GF-D8 (cell line): ENCODE measurements around the gene CDK5.
"Not testable (repeated sequence)": the region's sequence is repeated elsewhere in the genome, so short reads cannot be mapped to it uniquely, and the experiment has no call there.

Experiments used
- DNase-seq: peaks from one replicate; lab custom pipeline; 2025; lab: John Stamatoyannopoulos, UW

CDK5 gene

DNA sequence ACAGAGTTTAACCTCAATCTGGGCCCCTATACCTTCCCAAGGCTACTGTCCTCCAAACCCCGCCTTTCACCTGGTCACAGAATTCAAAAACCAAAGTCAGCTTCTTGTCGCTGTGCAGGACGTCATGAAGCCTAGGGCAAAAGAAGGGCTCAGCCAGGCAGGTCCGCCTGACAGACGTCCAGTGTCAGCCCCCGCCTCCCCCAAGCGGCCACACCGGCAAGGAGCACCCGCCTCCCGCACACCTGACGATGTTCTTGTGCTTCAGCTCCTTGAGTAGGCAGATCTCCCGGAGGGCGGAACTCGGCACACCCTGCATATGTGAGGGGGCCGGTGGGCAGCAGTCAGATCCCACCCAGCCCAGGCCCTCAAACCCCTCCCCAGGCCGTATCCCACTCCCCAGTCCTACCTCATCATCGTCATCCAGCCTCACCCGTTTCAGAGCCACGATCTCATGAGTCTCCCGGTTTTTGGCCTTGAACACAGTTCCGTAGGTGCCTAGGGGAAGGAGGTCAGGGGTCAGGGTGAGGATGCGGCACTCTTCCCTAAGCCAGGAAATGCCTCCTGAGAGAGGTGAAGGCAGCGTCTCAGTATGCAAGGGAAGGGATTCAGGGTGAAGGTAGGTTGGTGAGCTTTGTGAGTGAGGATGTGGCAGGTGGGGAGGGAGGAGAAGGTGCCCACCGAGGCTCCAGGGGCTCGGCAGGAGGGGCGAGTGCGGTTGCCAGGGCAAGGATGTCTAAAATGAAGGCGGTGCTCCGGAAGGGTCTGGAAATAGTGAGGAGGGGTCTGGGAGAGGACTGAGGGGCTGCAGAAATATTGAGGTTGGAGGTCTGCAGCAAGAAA, 811 bp downstream of the CDK5 start:
- no peak for DNase-seq

GRCh38 chr7:151056283-151056665, 1.4 kb downstream of the CDK5 start:
- no peak for DNase-seq

DNA sequence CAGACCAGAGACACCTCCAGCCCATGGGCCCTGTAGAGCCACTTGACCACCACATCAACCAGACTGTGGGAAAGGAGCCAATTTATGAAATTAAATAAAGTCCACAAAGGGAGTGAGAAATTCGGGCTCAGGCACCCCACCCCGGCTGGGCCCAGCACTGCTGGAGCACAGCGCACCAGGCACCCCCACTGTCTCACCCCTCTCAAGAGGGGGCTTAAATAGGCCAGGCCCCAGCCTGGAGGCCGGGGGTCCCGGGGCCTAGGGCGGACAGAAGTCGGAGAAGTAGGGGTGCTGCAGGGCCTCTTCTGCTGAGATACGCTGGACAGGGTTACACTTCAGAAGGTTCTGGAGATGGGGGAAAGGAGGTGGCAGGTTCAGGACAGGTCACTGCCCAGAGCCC, 3.9 kb downstream of the CDK5 start:
- DNase-seq, result no peak

DNA sequence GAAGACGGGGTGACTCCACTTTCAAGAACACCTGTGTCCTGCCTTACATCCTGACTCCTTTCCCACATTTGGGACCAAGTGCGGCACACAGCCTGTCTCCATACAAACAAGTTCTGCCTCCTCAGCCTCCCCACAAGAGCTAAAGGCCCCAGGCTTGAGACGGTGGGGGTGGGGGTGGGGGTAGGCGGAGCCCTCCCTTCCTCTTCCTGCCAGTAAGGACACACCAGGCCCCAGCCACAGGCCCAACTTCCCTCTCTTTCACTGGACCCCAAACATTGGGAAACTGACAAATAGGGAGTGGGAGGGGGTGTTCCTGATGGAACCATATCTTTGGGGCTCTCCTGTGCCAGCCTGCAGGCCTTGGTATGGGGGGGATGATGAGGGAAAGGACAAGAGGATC, 4.6 kb downstream of the CDK5 start:
- DNase-seq, result no peak

- no peak for DNase-seq
Observed at GRCh38 chr7:151051108-151051507, 6.6 kb downstream of the CDK5 start.

GRCh38 chr7:151048911-151049463, 8.7 kb downstream of the CDK5 start:
- no peak for DNase-seq

GRCh38 chr7:151047976-151048815, 9.5 kb downstream of the CDK5 start, which contains the start of gene ASIC3:
TSS of gene ASIC3 (plus strand) at chr7:151048531. CDS start at chr7:151048886, 355 bp downstream.
- DNase-seq, result no peak

DNA sequence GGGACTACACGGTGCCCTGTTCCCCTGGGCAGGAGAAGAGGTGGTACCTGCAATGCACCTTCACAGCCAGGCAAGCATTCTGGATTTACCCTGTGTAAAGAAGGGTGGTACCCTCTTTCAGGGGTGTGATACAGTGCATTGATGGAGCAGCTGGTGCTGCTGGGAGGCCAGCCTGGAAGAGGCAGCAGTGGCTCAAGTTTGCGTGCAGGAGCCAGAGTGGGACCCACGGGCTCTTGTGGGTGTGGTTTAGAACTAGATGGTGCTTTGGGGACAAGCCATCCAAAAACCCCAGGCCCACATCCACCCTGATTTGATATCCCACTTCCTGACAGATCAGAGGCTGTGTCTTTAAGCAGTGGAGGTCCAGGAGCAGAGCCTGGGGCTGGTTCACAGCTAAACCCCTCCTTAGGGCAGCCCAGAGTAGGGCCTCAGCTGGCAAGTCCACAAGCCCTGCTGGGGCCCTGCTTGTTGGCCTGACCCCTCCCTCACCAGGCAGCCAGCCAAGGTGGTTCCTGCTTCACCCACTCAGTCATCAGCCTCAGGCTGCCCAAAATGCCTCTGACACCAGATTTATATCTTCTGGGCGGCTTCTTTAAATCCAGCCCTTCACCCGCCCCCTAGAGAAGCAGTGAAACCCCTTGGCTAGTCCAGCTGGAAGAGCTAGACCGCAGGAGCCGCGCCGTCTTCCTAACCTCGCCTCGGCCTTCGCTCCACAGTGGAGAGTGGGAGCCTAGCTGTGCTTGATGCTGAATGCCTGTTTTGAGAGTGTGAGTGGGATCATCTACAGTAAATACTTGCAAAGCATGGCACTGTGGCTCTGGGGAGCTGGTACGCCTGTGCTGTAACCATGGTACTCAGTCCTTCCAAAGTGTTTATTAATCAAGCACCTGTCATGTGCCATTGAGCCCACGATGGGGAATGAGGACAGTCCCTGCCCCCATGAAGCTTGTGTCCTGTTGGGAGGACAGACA, 10.8 kb downstream of the CDK5 start:
- no peak for DNase-seq

DNA sequence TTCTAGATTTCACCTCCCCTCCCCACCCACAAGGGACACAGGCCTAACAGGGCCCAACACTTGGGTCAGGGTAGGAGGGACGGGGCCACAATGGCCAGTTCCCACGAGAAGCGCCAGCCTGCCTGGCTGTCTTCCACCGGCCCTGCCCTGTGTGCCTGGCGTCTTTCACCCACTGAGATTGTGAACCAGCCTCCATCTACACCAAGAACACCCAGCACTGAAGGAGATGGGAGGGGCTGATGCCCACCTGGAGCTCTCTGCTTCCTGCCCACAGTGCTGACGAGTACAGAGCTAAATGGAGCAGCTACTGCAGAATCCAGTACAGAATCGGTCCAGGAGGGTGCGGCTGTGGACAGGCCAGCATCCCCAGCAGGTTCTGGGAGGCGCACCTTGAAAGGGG, 11.7 kb downstream of the CDK5 start:
- DNase-seq, result no peak

DNA sequence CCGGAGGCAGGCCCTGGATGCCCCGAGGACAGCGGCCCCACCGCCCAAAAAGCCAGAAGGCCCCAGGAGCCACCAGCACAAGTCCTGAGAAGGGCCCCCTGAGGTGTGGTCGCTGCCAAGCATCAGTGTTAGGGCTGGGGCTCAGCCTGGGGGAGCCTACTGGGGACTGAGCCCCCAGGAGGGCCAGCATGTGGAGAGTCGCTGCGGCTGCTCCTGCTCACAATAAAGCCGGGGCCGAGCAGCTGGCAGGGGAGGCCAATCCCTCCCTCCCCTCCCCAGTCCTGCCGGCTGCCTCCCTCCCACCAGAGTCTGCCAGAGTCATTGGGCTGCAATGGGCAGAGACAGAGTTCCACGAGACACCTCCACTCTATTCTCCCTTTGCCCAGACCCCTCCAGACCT, 12.4 kb downstream of the CDK5 start:
- DNase-seq, result no peak

DNA sequence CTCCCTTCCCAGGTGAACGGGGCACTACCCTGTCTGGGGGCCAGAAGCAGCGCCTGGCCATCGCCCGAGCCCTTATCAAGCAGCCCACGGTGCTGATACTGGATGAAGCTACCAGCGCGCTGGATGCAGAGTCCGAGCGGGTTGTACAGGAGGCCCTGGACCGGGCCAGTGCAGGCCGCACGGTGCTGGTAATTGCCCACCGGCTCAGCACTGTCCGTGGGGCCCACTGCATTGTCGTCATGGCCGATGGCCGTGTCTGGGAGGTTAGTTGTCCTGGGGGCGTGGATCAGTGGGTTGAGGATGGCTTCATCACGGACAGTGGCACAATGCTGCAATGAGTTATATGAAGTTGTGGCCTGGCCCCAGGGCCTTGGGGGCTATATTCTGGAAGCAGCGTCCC, 13.7 kb downstream of the CDK5 start:
- DNase-seq, result no peak

DNA sequence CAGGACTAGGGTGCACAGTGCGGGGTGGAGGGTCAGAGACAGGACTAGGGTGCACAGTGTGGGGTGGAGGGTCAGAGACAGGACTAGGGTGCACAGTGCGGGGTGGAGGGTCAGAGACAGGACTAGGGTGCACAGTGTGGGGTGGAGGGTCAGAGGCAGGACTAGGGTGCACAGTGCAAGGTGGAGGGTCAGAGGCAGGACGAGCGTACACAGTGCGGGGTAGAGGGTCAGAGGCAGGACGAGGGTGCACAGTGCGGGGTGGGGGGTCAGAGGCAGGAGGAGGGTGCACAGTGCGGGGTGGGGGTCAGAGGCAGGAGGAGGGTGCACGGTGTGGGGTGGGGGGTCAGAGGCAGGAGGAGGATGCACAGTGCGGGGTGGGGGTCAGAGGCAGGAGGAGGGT, 14.2 kb downstream of the CDK5 start:
- DNase-seq, result not testable (repeated sequence)

DNA sequence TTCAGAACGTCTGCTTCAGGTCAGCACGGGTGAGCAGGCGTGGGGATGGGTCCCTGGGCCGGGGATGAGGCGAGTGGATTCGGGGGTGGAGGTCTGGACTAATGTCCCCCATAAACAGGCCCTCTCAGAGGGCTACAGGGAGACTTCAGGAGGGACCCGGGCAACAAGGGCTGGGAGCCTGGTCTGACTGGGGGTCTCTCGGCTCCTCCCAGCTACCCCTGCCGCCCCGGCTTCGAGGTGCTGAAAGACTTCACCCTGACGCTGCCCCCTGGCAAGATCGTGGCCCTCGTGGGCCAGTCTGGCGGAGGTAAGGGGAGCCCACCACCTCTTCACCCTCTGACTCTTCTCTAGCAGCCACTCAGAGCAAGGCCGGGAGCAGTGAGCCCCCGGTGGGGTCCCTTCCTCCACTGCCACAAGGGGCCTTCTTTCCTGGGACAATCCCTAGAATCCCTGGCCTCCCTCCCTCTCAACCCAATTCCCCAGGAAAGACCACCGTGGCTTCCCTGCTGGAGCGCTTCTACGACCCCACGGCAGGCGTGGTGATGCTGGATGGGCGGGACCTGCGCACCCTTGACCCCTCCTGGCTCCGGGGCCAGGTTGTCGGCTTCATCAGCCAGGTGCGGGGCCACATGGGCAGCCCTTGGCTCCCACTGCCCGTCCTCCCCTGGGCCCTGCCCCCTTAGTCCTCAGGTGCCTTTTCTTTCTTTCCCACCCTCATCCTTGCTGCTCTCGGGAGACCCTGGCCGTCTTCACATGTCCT, 16.9 kb downstream of the CDK5 start:
- DNase-seq, result no peak

- no peak for DNase-seq
Observed at GRCh38 chr7:151039850-151040548, 17.7 kb downstream of the CDK5 start.

GRCh38 chr7:151038951-151039849, 18.5 kb downstream of the CDK5 start:
- DNase-seq, result peak; percentile 56

DNA sequence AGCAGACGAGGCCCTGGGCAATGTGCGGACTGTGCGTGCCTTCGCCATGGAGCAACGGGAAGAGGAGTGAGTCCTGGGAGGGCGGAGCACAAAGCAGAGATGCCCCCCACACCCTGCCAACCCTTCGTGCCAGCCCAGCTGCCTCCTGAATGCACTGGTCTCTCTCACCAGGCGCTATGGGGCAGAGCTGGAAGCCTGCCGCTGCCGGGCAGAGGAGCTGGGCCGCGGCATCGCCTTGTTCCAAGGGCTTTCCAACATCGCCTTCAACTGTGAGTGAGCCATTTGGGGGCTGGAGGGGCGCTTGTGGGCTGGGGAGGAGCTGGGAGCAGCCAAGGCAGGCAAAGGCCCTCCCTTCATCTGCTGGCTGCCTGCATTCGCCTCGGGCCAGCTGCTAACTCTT, 21.8 kb downstream of the CDK5 start:
- no peak for DNase-seq

- no peak for DNase-seq
Observed at GRCh38 chr7:151035026-151035717, 22.5 kb downstream of the CDK5 start.

GRCh38 chr7:151034312-151035025, 23.2 kb downstream of the CDK5 start:
- DNase-seq, result no peak
